Head of caudate nucleus (tissue), 42 donors: Measurements from ENCODE around the gene ANK3.

Experiments
- DNase-seq, 42 donors: peaks; one replicate each; pipeline versions ENCODE4 v3.0.0 to v3.0.0-alpha.2; 2020 to 2021; ENCODE audit warnings: mixed read lengths in 7 of 42
- intact Hi-C: fragments of 100-400 bp; cut with DNase I; formaldehyde crosslinking; loops from one replicate; pipeline ENCODE4 v1.15.0; 2022

ANK3 gene

GRCh38 chr10:60417024-60417423 is 27.3 kb upstream of the ANK3 start:
- DNase-seq: no peak
- intact Hi-C loops: no loop called here

- intact Hi-C loops: no loop called here
- no peak for DNase-seq
Observed at GRCh38 chr10:60414877-60415585, 25.4 kb upstream of the ANK3 start.

GRCh38 chr10:60414111-60414510 is 24.4 kb upstream of the ANK3 start:
- intact Hi-C loops: no loop called here
- no peak for DNase-seq

GRCh38 chr10:60413306-60414012 is 23.8 kb upstream of the ANK3 start:
- DNase-seq: peak in 4 of 42 donors; percentile 16 to 46 (median 36)
- intact Hi-C loops: no loop called here

- intact Hi-C loops: no loop called here
- DNase-seq: no peak
Observed at GRCh38 chr10:60410970-60411369, 21.3 kb upstream of the ANK3 start.

- no peak for DNase-seq
- intact Hi-C loops: no loop called here
Observed at GRCh38 chr10:60409202-60409601, 19.5 kb upstream of the ANK3 start.

- DNase-seq: no peak
- intact Hi-C loops: no loop called here
Observed at GRCh38 chr10:60406182-60406581, 16.5 kb upstream of the ANK3 start.

- intact Hi-C loops: no loop called here
- DNase-seq: no peak
Observed at GRCh38 chr10:60405172-60405571, 15.5 kb upstream of the ANK3 start.

GRCh38 chr10:60403168-60403873 is 13.6 kb upstream of the ANK3 start:
- no peak for DNase-seq
- intact Hi-C loops: no loop called here

- DNase-seq: no peak
- intact Hi-C loops: no loop called here
Observed at GRCh38 chr10:60400366-60400765, 10.7 kb upstream of the ANK3 start.

- no peak for DNase-seq
- intact Hi-C loops: no loop called here
Observed at GRCh38 chr10:60399328-60399727, 9.7 kb upstream of the ANK3 start.

GRCh38 chr10:60397792-60398191 is 8.1 kb upstream of the ANK3 start:
- DNase-seq: no peak
- intact Hi-C loops: no loop called here

GRCh38 chr10:60396766-60397165 is 7.1 kb upstream of the ANK3 start:
- intact Hi-C loops: no loop called here

GRCh38 chr10:60395711-60396110 is 6.0 kb upstream of the ANK3 start:
- intact Hi-C loops: no loop called here
- no peak for DNase-seq

More at GRCh38 chr10:60396766-60397165, 7.1 kb upstream of the ANK3 start:
- DNase-seq: no peak

- intact Hi-C loops: no loop called here
- DNase-seq: peak in 30 of 42 donors; percentile 24 to 78 (median 51)
Observed at GRCh38 chr10:60394446-60394845, 4.8 kb upstream of the ANK3 start.

- intact Hi-C loops: no loop called here
- peak in 2 of 42 donors; percentile 33 to 49 for DNase-seq
Observed at GRCh38 chr10:60390224-60390626, 550 bp upstream of the ANK3 start.

GRCh38 chr10:60388709-60389301 is 870 bp downstream of the ANK3 start:
- peak in 25 of 42 donors; percentile 20 to 75 (median 50) for DNase-seq
- intact Hi-C loops: loop anchor here (5.0 kb wide), 1 partner anchor 37 kb away; no protein-coding TSS in a partner anchor

- intact Hi-C loops: loop anchor here (5.0 kb wide), 1 partner anchor 36 kb away; no protein-coding TSS in a partner anchor
- DNase-seq: no peak
Observed at GRCh38 chr10:60388116-60388625, 1.5 kb downstream of the ANK3 start.

- intact Hi-C loops: loop anchor here (5.0 kb wide), 1 partner anchor 35 kb away; no protein-coding TSS in a partner anchor
- DNase-seq: peak in 1 of 42 donors; percentile 43
Observed at GRCh38 chr10:60387531-60387930, 2.1 kb downstream of the ANK3 start.
